K562 (cell line): Measurements from ENCODE around the gene SLC4A2. TPM values are rescaled to one million over a fixed set of nuclear protein-coding genes. Genes with fewer than 3 reads are reported as not detected.

Experiments used
- CTBP1 ChIP-seq: fragments of 450-650 bp; IDR thresholded peaks from 2 replicates; pipeline ENCODE4 v1.6.1; 2016; ENCODE audit warnings: borderline replicate concordance
- GABPA ChIP-seq: fragments of 200-800 bp; sonication (Bioruptor generic); conservative IDR thresholded peaks from 2 replicates; pipeline ENCODE4 v1.6.1; 2016; ENCODE audit warnings: low read depth, missing genetic modification characterization, missing compliant biosample characterization
- JUND ChIP-seq, 2 experiments: IDR thresholded peaks; 2 replicates in 1 of 2; 3 replicates in 1 of 2; pipeline ENCODE4 v1.6.1; 2011; ENCODE audit warnings: borderline replicate concordance in 2 of 2, low read depth in 2 of 2, low read length in 2 of 2, improper control_type of control experiment in 1 of 2, missing biosample characterization in 1 of 2, missing genetic modification characterization in 1 of 2, missing genetic modification reagents in 1 of 2
- KDM1A ChIP-seq, 2 experiments: fragments of 450-650 bp; IDR thresholded peaks; 2 replicates each; pipeline ENCODE4 v1.6.1; 2016; ENCODE audit warnings: mild to moderate bottlenecking in 2 of 2
- MCM2 ChIP-seq: fragments of 450-650 bp; IDR thresholded peaks from 2 replicates; pipeline ENCODE4 v1.6.1; 2017; ENCODE audit warnings: low read depth, mild to moderate bottlenecking
- NR2C2 ChIP-seq, 2 experiments: fragments of 200-800 bp in 1 of 2; sonication (Bioruptor generic) in 1 of 2; sonication (generic) in 1 of 2; formaldehyde crosslinking in 1 of 2; IDR thresholded peaks; 2 replicates each; pipeline versions ENCODE4 v1.6.1 to v1.8.0; 2016 to 2022; ENCODE audit warnings: mild to moderate bottlenecking in 1 of 2, missing compliant biosample characterization in 1 of 2, missing genetic modification characterization in 1 of 2, missing genetic modification reagents in 1 of 2
- NR2F6 ChIP-seq: fragments of 450-650 bp; formaldehyde crosslinking; IDR thresholded peaks from 2 replicates; pipeline ENCODE4 v1.4.0; 2020; ENCODE audit warnings: mild to moderate bottlenecking
- PTTG1 ChIP-seq: fragments of 450-650 bp; IDR thresholded peaks from 2 replicates; pipeline ENCODE4 v1.6.1; 2016; ENCODE audit warnings: low read depth, mild to moderate bottlenecking, missing genetic modification characterization, missing compliant biosample characterization
- RBM22 ChIP-seq: fragments of 200-400 bp; formaldehyde crosslinking; IDR thresholded peaks from 2 replicates; pipeline ENCODE4 v1.6.1; 2018; ENCODE audit warnings: low read length, low read depth; ENCODE audit not compliant: poor library complexity, severe bottlenecking
- RCOR1 ChIP-seq, 2 experiments: IDR thresholded peaks; 2 replicates each; pipeline ENCODE4 v1.6.1; 2012; ENCODE audit warnings: low read depth in 2 of 2, low read length in 2 of 2, borderline replicate concordance in 1 of 2, improper control_type of control experiment in 1 of 2
- SIN3A ChIP-seq, 2 experiments: fragments of 150-350 bp in 1 of 2; IDR thresholded peaks; 2 replicates each; pipeline ENCODE4 v1.6.1; 2011 to 2016; ENCODE audit warnings: borderline replicate concordance in 2 of 2, low read depth in 2 of 2, low read length in 2 of 2, mild to moderate bottlenecking in 2 of 2, moderate library complexity in 2 of 2; ENCODE audit not compliant: control insufficient read depth in 1 of 2
- ZNF76 ChIP-seq: fragments of 250-450 bp; sonication (Bioruptor Pico); IDR thresholded peaks from 2 replicates; pipeline ENCODE4 v1.4.0; 2020; ENCODE audit warnings: mild to moderate bottlenecking, moderate library complexity, borderline replicate concordance
- polyA plus RNA-seq, 8 experiments: library from polyadenylated mRNA; depleted of rRNA in 4 of 8; stranded (reverse) in 5 of 8; unstranded in 3 of 8; fragments of >200 nt; fragmentation: Nextera tagmentation in 2 of 8; fragmentation: Illumina TruSeq in 1 of 8; extraction: Ambion mirVana in 2 of 8; extraction: Trizol in 1 of 8; gene quantifications; 2 replicates each; pipeline versions ENCODE4 v1.2.1 to v1.2.3, GENCODE V29; 2011 to 2014; ENCODE audit warnings: inconsistent platforms in 1 of 8, missing spikeins in 1 of 8
- total RNA-seq, 7 experiments: library from RNA; depleted of rRNA in 6 of 7; stranded (reverse); fragments of >200 nt in 6 of 7; fragmentation: Illumina TruSeq in 2 of 7; extraction: Trizol in 2 of 7; gene quantifications; 2 replicates each; pipeline versions ENCODE4 v1.2.1 to v1.2.3, GENCODE V29; 2011 to 2021; ENCODE audit warnings: low replicate concordance in 1 of 7
- TF ChIP-seq, protein P1 (sequence below): fragments of 450-650 bp; IDR thresholded peaks from 2 replicates; pipeline ENCODE4 v1.6.1; 2017; ENCODE audit warnings: antibody characterized with exemption, mild to moderate bottlenecking
- TF ChIP-seq, protein P2 (sequence below), 2 experiments: fragments of 150-350 bp in 1 of 2; IDR thresholded peaks; 2 replicates each; pipeline ENCODE4 v1.6.1; 2012 to 2016; ENCODE audit warnings: low read depth in 2 of 2, low read length in 2 of 2, mild to moderate bottlenecking in 1 of 2, moderate library complexity in 1 of 2

The SLC4A2 gene
- total and polyA plus RNA-seq, 9 of the 15 experiments (the other 6 are each of a cell fraction or from before 2014, with no cell fraction given), result 11.4 to 375 (median 130) TPM

DNA sequence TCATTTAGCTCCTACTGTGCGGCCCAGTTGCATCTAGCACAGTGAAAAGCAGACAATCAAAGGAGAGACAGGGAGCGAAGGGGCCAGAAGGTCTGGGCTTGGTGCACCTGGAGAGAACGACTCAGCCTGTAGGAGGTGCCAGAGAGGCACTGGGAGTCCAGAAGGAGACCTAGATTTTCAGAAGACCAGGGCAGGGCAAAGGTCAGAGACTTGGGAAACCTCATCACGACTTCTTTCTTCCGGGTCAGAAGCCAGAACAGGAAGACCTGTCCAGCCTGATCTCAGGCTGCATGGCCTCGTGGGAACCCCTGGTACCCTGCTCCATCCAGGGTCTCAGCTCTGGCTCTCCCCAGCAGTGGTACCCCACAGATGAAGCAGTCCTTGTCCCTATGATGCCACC lies 32.0 kb downstream of the SLC4A2 start (continued):
- TF ChIP-seq, protein P1, sequence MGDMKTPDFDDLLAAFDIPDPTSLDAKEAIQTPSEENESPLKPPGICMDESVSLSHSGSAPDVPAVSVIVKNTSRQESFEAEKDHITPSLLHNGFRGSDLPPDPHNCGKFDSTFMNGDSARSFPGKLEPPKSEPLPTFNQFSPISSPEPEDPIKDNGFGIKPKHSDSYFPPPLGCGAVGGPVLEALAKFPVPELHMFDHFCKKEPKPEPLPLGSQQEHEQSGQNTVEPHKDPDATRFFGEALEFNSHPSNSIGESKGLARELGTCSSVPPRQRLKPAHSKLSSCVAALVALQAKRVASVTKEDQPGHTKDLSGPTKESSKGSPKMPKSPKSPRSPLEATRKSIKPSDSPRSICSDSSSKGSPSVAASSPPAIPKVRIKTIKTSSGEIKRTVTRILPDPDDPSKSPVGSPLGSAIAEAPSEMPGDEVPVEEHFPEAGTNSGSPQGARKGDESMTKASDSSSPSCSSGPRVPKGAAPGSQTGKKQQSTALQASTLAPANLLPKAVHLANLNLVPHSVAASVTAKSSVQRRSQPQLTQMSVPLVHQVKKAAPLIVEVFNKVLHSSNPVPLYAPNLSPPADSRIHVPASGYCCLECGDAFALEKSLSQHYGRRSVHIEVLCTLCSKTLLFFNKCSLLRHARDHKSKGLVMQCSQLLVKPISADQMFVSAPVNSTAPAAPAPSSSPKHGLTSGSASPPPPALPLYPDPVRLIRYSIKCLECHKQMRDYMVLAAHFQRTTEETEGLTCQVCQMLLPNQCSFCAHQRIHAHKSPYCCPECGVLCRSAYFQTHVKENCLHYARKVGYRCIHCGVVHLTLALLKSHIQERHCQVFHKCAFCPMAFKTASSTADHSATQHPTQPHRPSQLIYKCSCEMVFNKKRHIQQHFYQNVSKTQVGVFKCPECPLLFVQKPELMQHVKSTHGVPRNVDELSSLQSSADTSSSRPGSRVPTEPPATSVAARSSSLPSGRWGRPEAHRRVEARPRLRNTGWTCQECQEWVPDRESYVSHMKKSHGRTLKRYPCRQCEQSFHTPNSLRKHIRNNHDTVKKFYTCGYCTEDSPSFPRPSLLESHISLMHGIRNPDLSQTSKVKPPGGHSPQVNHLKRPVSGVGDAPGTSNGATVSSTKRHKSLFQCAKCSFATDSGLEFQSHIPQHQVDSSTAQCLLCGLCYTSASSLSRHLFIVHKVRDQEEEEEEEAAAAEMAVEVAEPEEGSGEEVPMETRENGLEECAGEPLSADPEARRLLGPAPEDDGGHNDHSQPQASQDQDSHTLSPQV, result no peak
- TF ChIP-seq NR2F6 (CRISPR knock-in tag) (no peak), PTTG1 (tag) (no peak), RBM22 (no peak), CTBP1 (0 out of 2 replicates have a peak, but pooled peaks have one; percentile 25), ZNF76 (no peak), JUND (IDR thresholded peaks at IDR 0.05; ENCODE audit: borderline replicate concordance, low read depth, low read length) (0 out of 2 replicates have a peak, but pooled peaks have one; percentile 13), JUND (tag; IDR thresholded peaks at IDR 0.05; ENCODE audit: borderline replicate concordance, low read depth, low read length) (no peak), KDM1A (IDR thresholded peaks at IDR 0.05) (peak; percentile 55 to 73; a peak in 3 of 4 replicates), GABPA (peak; percentile 48; the same call in 1 of the 2 replicates), MCM2 (no peak), RCOR1 (IDR thresholded peaks at IDR 0.05; ENCODE audit: borderline replicate concordance in 1 of 2, low read depth in 2 of 2, low read length in 2 of 2) (peak; percentile 52 to 74; a peak in 3 of 4 replicates), SIN3A (IDR thresholded peaks at IDR 0.05; ENCODE audit: borderline replicate concordance in 2 of 2, control insufficient read depth in 1 of 2, low read depth in 2 of 2, low read length in 2 of 2) (peak in 1 of 2 experiments; percentile 48; a peak in 1 of 4 replicates), NR2C2 (CRISPR knock-in tag; IDR thresholded peaks at IDR 0.05) (peak; percentile 89), NR2C2 (tag; IDR thresholded peaks at IDR 0.05) (peak; percentile 94)
- TF ChIP-seq, protein P2, sequence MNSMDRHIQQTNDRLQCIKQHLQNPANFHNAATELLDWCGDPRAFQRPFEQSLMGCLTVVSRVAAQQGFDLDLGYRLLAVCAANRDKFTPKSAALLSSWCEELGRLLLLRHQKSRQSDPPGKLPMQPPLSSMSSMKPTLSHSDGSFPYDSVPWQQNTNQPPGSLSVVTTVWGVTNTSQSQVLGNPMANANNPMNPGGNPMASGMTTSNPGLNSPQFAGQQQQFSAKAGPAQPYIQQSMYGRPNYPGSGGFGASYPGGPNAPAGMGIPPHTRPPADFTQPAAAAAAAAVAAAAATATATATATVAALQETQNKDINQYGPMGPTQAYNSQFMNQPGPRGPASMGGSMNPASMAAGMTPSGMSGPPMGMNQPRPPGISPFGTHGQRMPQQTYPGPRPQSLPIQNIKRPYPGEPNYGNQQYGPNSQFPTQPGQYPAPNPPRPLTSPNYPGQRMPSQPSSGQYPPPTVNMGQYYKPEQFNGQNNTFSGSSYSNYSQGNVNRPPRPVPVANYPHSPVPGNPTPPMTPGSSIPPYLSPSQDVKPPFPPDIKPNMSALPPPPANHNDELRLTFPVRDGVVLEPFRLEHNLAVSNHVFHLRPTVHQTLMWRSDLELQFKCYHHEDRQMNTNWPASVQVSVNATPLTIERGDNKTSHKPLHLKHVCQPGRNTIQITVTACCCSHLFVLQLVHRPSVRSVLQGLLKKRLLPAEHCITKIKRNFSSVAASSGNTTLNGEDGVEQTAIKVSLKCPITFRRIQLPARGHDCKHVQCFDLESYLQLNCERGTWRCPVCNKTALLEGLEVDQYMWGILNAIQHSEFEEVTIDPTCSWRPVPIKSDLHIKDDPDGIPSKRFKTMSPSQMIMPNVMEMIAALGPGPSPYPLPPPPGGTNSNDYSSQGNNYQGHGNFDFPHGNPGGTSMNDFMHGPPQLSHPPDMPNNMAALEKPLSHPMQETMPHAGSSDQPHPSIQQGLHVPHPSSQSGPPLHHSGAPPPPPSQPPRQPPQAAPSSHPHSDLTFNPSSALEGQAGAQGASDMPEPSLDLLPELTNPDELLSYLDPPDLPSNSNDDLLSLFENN (IDR thresholded peaks at IDR 0.05; ENCODE audit: low read depth in 2 of 2, low read length in 2 of 2), result 0 out of 4 replicates have a peak, but pooled peaks of 1 of the 2 experiments have one; percentile 47
